ENCODE data around the gene FOXD3.

- no peak for TF ChIP-seq POLR2A (IDR thresholded peaks at IDR 0.05)
- TF ChIP-seq CTCF (IDR thresholded peaks at IDR 0.05) = no peak
- no peak for TF ChIP-seq POLR2AphosphoS5 (IDR thresholded peaks at IDR 0.05)
- no peak for TF ChIP-seq EP300 (IDR thresholded peaks at IDR 0.05)
Observed at GRCh38 chr1:63274371-63274770, 48.0 kb upstream of the FOXD3 start.
